HepG2 (cell line): ENCODE data around the gene TNFAIP2. TPM values are rescaled to one million over a fixed set of nuclear protein-coding genes. Genes with fewer than 3 reads are reported as not detected.

Source experiments
- AGO1 ChIP-seq: fragments of 200-400 bp; formaldehyde crosslinking; IDR thresholded peaks from 2 replicates; pipeline ENCODE4 v1.6.1; 2017; ENCODE audit warnings: mild to moderate bottlenecking, low read depth, low read length, moderate library complexity; ENCODE audit not compliant: poor library complexity, severe bottlenecking
- ATF7 ChIP-seq, 2 experiments: fragments of 450-650 bp in 1 of 2; sonication (generic) in 1 of 2; formaldehyde crosslinking in 1 of 2; IDR thresholded peaks; 2 replicates each; pipeline versions ENCODE4 v1.4.0 to v1.6.1; 2016 to 2020; ENCODE audit warnings: antibody characterized with exemption in 1 of 2, mild to moderate bottlenecking in 1 of 2, missing genetic modification reagents in 1 of 2
- ATM ChIP-seq: fragments of 450-650 bp; IDR thresholded peaks from 2 replicates; pipeline ENCODE4 v1.7.1; 2017; ENCODE audit warnings: mild to moderate bottlenecking, borderline replicate concordance
- BRD4 ChIP-seq: sonication (generic); formaldehyde crosslinking; IDR thresholded peaks from 2 replicates; pipeline ENCODE4 v1.4.0; 2020; ENCODE audit warnings: missing genetic modification reagents
- CEBPB ChIP-seq: IDR thresholded peaks from 2 replicates; pipeline ENCODE4 v1.6.1; 2011; ENCODE audit warnings: low read depth, low read length, improper control_type of control experiment, borderline replicate concordance
- GZF1 ChIP-seq: sonication (generic); formaldehyde crosslinking; IDR thresholded peaks from 2 replicates; pipeline ENCODE4 v1.5.1; 2020; ENCODE audit warnings: mild to moderate bottlenecking, missing genetic modification reagents
- HNRNPK ChIP-seq: fragments of 200-400 bp; formaldehyde crosslinking; IDR thresholded peaks from 2 replicates; pipeline ENCODE4 v1.6.1; 2018; ENCODE audit warnings: low read length, low read depth, moderate library complexity, mild to moderate bottlenecking; ENCODE audit not compliant: poor library complexity, severe bottlenecking
- HOXA5 ChIP-seq: sonication (generic); formaldehyde crosslinking; IDR thresholded peaks from 2 replicates; pipeline ENCODE4 v1.4.0; 2020; ENCODE audit warnings: missing genetic modification reagents
- NCOR1 ChIP-seq: fragments of 200-600 bp; sonication (generic); IDR thresholded peaks from 2 replicates; pipeline ENCODE4 v1.7.0; 2017; ENCODE audit warnings: antibody characterized with exemption, low read length, borderline replicate concordance
- NR2F1 ChIP-seq, 2 experiments: fragments of 450-650 bp in 1 of 2; formaldehyde crosslinking in 1 of 2; IDR thresholded peaks; 2 replicates each; pipeline versions ENCODE4 v1.5.0 to v1.6.1; 2016 to 2020; ENCODE audit warnings: mild to moderate bottlenecking in 1 of 2, missing compliant biosample characterization in 1 of 2, missing genetic modification reagents in 1 of 2, moderate library complexity in 1 of 2
- SRSF9 ChIP-seq: fragments of 200-400 bp; formaldehyde crosslinking; IDR thresholded peaks from 2 replicates; pipeline ENCODE4 v1.6.1; 2018; ENCODE audit warnings: borderline replicate concordance, mild to moderate bottlenecking, low read depth, low read length; ENCODE audit not compliant: insufficient read depth, poor library complexity, severe bottlenecking
- ZNF333 ChIP-seq: sonication (generic); formaldehyde crosslinking; IDR thresholded peaks from 2 replicates; pipeline ENCODE4 v1.4.0; 2020; ENCODE audit warnings: mild to moderate bottlenecking, missing genetic modification reagents, borderline replicate concordance
- ZNF34 ChIP-seq: sonication (generic); formaldehyde crosslinking; IDR thresholded peaks from 2 replicates; pipeline ENCODE4 v1.4.0; 2020; ENCODE audit warnings: mild to moderate bottlenecking, missing genetic modification reagents, borderline replicate concordance
- ZNF382 ChIP-seq: sonication (generic); formaldehyde crosslinking; IDR thresholded peaks from 2 replicates; pipeline ENCODE4 v1.5.0; 2020; ENCODE audit warnings: missing genetic modification reagents, mild to moderate bottlenecking, borderline replicate concordance
- ZNF674 ChIP-seq: sonication (generic); formaldehyde crosslinking; IDR thresholded peaks from 2 replicates; pipeline ENCODE4 v1.5.0; 2020; ENCODE audit warnings: low read depth, mild to moderate bottlenecking, missing genetic modification reagents
- polyA plus RNA-seq, 8 experiments: library from polyadenylated mRNA; depleted of rRNA in 3 of 8; stranded (reverse) in 7 of 8; unstranded in 1 of 8; fragments of >200 nt; fragmentation: Illumina TruSeq in 4 of 8; extraction: Trizol in 4 of 8; gene quantifications; 2 replicates each; pipeline versions ENCODE4 v1.2.1 to v1.2.3, GENCODE V29; 2011 to 2016; ENCODE audit warnings: low read depth in 4 of 8, missing spikeins in 1 of 8, mixed read lengths in 1 of 8; ENCODE audit not compliant: insufficient read depth in 1 of 8
- total RNA-seq, 5 experiments: library from RNA; depleted of rRNA; stranded (reverse); fragments of >200 nt; fragmentation: Illumina TruSeq; extraction: Trizol; gene quantifications; 2 replicates each; pipeline ENCODE4 v1.2.3, GENCODE V29; 2016; ENCODE audit warnings: low read depth in 1 of 5
- TF ChIP-seq, protein P1 (sequence below): sonication (generic); formaldehyde crosslinking; IDR thresholded peaks from 2 replicates; pipeline ENCODE4 v1.4.0; 2020; ENCODE audit warnings: missing genetic modification reagents
- TF ChIP-seq, protein P2 (sequence below): sonication (generic); formaldehyde crosslinking; conservative IDR thresholded peaks from 2 replicates; pipeline ENCODE4 v1.8.0; 2022; ENCODE audit warnings: missing genetic modification reagents
- TF ChIP-seq, protein P3 (sequence below): sonication (generic); formaldehyde crosslinking; IDR thresholded peaks from 2 replicates; pipeline ENCODE4 v1.4.0; 2020; ENCODE audit warnings: missing genetic modification reagents, borderline replicate concordance
- TF ChIP-seq, protein P4 (sequence below): sonication (generic); formaldehyde crosslinking; IDR thresholded peaks from 2 replicates; pipeline ENCODE4 v1.8.1; 2023; ENCODE audit warnings: missing genetic modification reagents, mild to moderate bottlenecking, borderline replicate concordance

The TNFAIP2 gene
- total and polyA plus RNA-seq, 2 of the 13 experiments (the other 11 are each of a cell fraction or from before 2014, with no cell fraction given) = 0.46 to 1.5 TPM

DNA sequence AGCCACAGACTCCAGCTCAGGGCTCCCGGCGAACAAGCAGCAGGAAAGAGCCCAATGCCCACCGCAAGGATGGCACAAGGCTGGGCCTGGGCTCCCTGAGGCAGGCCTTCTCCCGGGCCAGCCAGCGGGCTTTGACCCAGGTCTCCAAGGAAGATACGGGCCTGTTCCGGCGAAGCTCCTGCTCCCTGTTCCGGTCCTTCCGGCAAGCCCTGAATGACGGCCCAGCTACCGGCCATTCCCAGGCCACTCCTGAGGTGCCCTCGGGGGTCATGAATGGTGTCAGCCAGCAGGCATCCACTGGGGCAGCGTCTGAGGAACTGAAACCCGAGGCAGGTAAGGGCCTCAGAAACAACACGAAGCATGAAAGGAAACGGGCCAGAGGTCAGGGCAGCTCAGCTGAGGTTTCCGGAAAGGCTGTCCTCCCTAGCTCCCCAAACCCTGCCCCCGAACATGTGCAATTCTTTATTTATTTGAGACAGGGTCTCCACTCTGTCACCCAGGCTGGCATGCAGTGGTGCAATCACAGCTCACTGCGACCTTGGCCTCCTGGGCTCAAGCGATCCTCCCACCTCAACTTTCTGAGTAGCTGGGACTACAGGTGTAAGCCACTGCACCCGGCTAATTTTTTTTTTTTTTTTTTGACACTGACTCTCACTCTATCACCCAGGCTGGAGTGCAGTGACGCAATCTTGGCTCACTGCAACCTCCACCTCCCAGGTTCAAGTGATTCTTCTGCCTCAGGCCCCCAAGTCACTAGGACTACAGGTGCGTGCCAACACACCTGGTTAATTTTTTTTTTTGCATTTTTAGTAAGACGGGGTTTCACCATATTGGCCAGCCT, 22.8 kb upstream of the TNFAIP2 start (continued):
- TF ChIP-seq, protein P1, sequence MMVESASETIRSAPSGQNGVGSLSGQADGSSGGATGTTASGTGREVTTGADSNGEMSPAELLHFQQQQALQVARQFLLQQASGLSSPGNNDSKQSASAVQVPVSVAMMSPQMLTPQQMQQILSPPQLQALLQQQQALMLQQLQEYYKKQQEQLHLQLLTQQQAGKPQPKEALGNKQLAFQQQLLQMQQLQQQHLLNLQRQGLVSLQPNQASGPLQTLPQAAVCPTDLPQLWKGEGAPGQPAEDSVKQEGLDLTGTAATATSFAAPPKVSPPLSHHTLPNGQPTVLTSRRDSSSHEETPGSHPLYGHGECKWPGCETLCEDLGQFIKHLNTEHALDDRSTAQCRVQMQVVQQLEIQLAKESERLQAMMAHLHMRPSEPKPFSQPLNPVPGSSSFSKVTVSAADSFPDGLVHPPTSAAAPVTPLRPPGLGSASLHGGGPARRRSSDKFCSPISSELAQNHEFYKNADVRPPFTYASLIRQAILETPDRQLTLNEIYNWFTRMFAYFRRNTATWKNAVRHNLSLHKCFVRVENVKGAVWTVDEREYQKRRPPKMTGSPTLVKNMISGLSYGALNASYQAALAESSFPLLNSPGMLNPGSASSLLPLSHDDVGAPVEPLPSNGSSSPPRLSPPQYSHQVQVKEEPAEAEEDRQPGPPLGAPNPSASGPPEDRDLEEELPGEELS (CRISPR knock-in tag) = peak; percentile 93
- TF ChIP-seq ATF7 (IDR thresholded peaks at IDR 0.05) (peak; percentile 69; the same call in 1 of the 2 replicates), ATF7 (CRISPR knock-in tag; IDR thresholded peaks at IDR 0.05) (peak; percentile 81), ATM (no peak), ZNF333 (CRISPR knock-in tag) (no peak), AGO1 (no peak), HNRNPK (no peak), BRD4 (CRISPR knock-in tag) (no peak; the same call in none of the 2 replicates), HOXA5 (CRISPR knock-in tag) (peak; percentile 94), SRSF9 (no peak), ZNF34 (0 out of 2 replicates have a peak, but pooled peaks have one; percentile 76), NR2F1 (CRISPR knock-in tag; IDR thresholded peaks at IDR 0.05) (peak; percentile 86 to 95), ZNF382 (CRISPR knock-in tag) (no peak), GZF1 (no peak), CEBPB (peak; percentile 94), ZNF674 (CRISPR knock-in tag) (no peak), NCOR1 (peak; percentile 61; the same call in 1 of the 2 replicates)
- TF ChIP-seq, protein P2, sequence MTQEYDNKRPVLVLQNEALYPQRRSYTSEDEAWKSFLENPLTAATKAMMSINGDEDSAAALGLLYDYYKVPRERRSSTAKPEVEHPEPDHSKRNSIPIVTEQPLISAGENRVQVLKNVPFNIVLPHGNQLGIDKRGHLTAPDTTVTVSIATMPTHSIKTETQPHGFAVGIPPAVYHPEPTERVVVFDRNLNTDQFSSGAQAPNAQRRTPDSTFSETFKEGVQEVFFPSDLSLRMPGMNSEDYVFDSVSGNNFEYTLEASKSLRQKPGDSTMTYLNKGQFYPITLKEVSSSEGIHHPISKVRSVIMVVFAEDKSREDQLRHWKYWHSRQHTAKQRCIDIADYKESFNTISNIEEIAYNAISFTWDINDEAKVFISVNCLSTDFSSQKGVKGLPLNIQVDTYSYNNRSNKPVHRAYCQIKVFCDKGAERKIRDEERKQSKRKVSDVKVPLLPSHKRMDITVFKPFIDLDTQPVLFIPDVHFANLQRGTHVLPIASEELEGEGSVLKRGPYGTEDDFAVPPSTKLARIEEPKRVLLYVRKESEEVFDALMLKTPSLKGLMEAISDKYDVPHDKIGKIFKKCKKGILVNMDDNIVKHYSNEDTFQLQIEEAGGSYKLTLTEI (CRISPR knock-in tag) = no peak
- TF ChIP-seq, protein P3, sequence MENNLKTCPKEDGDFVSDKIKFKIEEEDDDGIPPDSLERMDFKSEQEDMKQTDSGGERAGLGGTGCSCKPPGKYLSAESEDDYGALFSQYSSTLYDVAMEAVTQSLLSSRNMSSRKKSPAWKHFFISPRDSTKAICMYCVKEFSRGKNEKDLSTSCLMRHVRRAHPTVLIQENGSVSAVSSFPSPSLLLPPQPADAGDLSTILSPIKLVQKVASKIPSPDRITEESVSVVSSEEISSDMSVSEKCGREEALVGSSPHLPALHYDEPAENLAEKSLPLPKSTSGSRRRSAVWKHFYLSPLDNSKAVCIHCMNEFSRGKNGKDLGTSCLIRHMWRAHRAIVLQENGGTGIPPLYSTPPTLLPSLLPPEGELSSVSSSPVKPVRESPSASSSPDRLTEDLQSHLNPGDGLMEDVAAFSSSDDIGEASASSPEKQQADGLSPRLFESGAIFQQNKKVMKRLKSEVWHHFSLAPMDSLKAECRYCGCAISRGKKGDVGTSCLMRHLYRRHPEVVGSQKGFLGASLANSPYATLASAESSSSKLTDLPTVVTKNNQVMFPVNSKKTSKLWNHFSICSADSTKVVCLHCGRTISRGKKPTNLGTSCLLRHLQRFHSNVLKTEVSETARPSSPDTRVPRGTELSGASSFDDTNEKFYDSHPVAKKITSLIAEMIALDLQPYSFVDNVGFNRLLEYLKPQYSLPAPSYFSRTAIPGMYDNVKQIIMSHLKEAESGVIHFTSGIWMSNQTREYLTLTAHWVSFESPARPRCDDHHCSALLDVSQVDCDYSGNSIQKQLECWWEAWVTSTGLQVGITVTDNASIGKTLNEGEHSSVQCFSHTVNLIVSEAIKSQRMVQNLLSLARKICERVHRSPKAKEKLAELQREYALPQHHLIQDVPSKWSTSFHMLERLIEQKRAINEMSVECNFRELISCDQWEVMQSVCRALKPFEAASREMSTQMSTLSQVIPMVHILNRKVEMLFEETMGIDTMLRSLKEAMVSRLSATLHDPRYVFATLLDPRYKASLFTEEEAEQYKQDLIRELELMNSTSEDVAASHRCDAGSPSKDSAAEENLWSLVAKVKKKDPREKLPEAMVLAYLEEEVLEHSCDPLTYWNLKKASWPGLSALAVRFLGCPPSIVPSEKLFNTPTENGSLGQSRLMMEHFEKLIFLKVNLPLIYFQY (CRISPR knock-in tag) = peak; percentile 76; the same call in 1 of the 2 replicates
- TF ChIP-seq, protein P4, sequence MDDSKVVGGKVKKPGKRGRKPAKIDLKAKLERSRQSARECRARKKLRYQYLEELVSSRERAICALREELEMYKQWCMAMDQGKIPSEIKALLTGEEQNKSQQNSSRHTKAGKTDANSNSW (CRISPR knock-in tag) = no peak
